ENCODE results near the gene HTRA2. TPM values are rescaled to one million over a fixed set of nuclear protein-coding genes. Genes with fewer than 3 reads are reported as not detected.
"Not testable (repeated sequence)": the region's sequence is repeated elsewhere in the genome, so short reads cannot be mapped to it uniquely, and the experiment has no call there.

The HTRA2 gene
- 31.4 TPM for total RNA-seq
- long read RNA-seq, transcript HTRA2-201 (8 exons, 2,370 nt), result major isoform, 35 of 54 reads
- long read RNA-seq, partial matches to known transcripts, result 3 of 54 reads
- long read RNA-seq, other reads (novel, unspliced or antisense), result 13 of 54 reads

- intact Hi-C loops (cut with DNase I), result no loop called here
- TF ChIP-seq CTCF (IDR thresholded peaks at IDR 0.05), result no peak
- DNase-seq, result peak; percentile 100
- Histone ChIP-seq H3K36me3 (peaks cover 40% of the 10 kb centered on the region), H3K4me1 (peaks cover 24% of the 10 kb centered on the region), H3K27ac (peak within 1 kb of the TSS; percentile 95), H3K9me3 (no peaks in the 10 kb centered on the region), H3K27me3 (no peaks in the 10 kb centered on the region), H3K4me3 (peak within 1 kb of the TSS; percentile 99)
- peak; percentile 96 for ATAC-seq
Observed at GRCh38 chr2:74529357-74530238, at the start of gene HTRA2, which contains the start of gene AUP1. Gene HTRA2 (plus strand): TSS chr2:74529933. CDS start chr2:74530007, 74 bp downstream. Gene AUP1 (minus strand): TSS chr2:74529706. CDS start chr2:74529629, 77 bp downstream.

GRCh38 chr2:74481431-74481830, 48.3 kb upstream of the HTRA2 start:
- no peak for ATAC-seq
- TF ChIP-seq CTCF (IDR thresholded peaks at IDR 0.05), result no peak
- Histone ChIP-seq H3K4me3 (peak overlapping the region; percentile 95), H3K9me3 (no peaks in the 10 kb centered on the region), H3K27me3 (no peaks in the 10 kb centered on the region), H3K4me1 (peaks cover 36% of the 10 kb centered on the region), H3K36me3 (peaks cover 27% of the 10 kb centered on the region), H3K27ac (peak overlapping the region; percentile 91)
- DNase-seq, result no peak
- intact Hi-C loops (cut with DNase I), result no loop called here

- Histone ChIP-seq H3K36me3 (peaks cover 29% of the 10 kb centered on the region), H3K4me3 (peak overlapping the region; percentile 95), H3K4me1 (peaks cover 29% of the 10 kb centered on the region), H3K27ac (peak overlapping the region; percentile 91), H3K9me3 (no peaks in the 10 kb centered on the region), H3K27me3 (no peaks in the 10 kb centered on the region)
- TF ChIP-seq CTCF (IDR thresholded peaks at IDR 0.05), result no peak
- ATAC-seq (peak; percentile 72), DNase-seq (no peak)
- intact Hi-C loops (cut with DNase I), result no loop called here
Observed at GRCh38 chr2:74481961-74482800, 47.6 kb upstream of the HTRA2 start.

- H3K27me3 ChIP-seq, result no peaks in the 10 kb centered on the region
- H3K36me3 ChIP-seq, result peaks cover 29% of the 10 kb centered on the region
- ATAC-seq, result peak; percentile 97
- intact Hi-C loops (cut with DNase I), result no loop called here
- peak within 1 kb of the TSS; percentile 95 for H3K4me3 ChIP-seq
- no peaks in the 10 kb centered on the region for H3K9me3 ChIP-seq
- H3K27ac ChIP-seq, result peak within 1 kb of the TSS; percentile 91
- DNase-seq, result peak; percentile 97
- H3K4me1 ChIP-seq, result peaks cover 24% of the 10 kb centered on the region
- TF ChIP-seq CTCF (IDR thresholded peaks at IDR 0.05), result peak; percentile 84
Observed at GRCh38 chr2:74482801-74483674, 46.7 kb upstream of the HTRA2 start, which contains the start of the genes CCDC142 and TTC31. Gene CCDC142 (minus strand): TSS chr2:74482998. CDS start chr2:74482837, 161 bp downstream. Gene TTC31 (plus strand): TSS chr2:74483081. CDS start chr2:74483096, 15 bp downstream.

GRCh38 chr2:74483675-74484164, 46.0 kb upstream of the HTRA2 start:
- ATAC-seq; DNase-seq; H3K9me3 ChIP-seq; H3K27me3 ChIP-seq; intact Hi-C loops (cut with DNase I): not testable (repeated sequence)
- Histone ChIP-seq H3K4me3 (peak overlapping the region; percentile 95), H3K27ac (peak overlapping the region; percentile 91), H3K4me1 (peaks cover 24% of the 10 kb centered on the region), H3K36me3 (peaks cover 29% of the 10 kb centered on the region)
